ENCODE results near the gene GIMAP5.

The GIMAP5 gene

DNA sequence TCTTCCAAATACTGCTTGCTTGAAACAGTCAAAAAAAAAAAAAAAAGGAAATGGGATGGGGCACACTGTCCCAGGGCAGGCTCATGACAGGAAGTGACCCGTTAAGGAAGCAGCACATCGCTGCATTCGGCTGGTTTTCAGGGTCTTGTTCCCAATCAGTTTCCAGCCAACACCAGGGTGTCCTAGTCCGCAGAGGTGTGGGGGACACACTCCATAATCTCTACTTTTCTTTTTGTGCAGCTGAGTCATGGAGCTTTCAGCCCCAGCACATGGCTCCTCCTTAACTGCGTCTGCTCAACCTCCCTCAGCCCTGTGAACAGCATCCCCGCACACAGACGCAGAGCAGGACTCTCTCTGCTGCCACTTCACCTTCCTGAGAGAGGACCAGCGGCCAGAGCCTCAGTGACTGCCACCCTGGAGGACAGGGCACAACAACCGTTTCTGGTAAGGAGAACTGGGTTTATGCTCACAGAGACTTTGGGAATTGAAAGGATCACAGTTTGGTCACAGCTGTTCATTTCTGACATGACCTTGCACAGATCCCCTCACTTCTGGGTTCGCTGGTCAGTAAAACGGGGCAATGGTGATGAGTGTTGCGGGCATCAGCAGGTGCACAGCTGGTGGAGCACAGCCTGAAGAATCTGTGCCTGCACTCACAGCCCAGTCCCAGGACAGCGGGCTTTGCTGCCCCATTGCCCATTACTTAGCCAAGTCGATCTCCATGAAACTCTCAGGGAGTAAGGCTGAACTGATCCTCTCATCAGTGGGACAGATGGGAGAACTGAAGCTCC lies at the start of gene GIMAP5:
Gene GIMAP5 (plus strand): TSS at position 154 of the 791 bp plus-strand sequence. CDS start 3,467 bp downstream, outside the sequence.
- no peak for DNase-seq (ENCODE audit: low spot score)

- DNase-seq (ENCODE audit: low spot score): no peak
Measured at GRCh38 chr7:150688630-150689029, 48.6 kb upstream of the GIMAP5 start.

- no peak for DNase-seq (ENCODE audit: low spot score)
Measured at GRCh38 chr7:150695654-150696053, 41.6 kb upstream of the GIMAP5 start.

GRCh38 chr7:150703209-150703608 lies 34.0 kb upstream of the GIMAP5 start:
- no peak for DNase-seq (ENCODE audit: low spot score)

DNA sequence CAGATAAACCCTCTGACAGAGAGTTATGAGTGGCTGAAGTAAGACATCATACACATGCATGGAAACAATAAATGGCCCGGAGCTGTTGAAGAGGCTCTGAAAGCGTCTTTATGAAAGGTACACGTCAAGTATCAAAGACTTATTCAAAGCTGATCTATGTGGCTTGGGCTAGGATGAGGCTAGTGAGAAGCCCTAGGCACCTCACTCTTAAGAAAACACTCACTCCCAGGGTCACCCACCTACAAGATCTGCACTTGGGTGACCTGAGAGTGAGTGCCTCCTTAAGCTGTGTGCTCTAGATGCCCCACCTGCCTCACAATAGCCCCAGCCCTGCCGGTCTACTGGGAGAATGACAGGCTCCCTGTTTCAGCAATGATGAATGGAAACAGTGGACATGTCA lies 21.9 kb upstream of the GIMAP5 start:
- no peak for DNase-seq (ENCODE audit: low spot score)

- no peak for DNase-seq (ENCODE audit: low spot score)
Measured at GRCh38 chr7:150715738-150716137, 21.5 kb upstream of the GIMAP5 start.

DNA sequence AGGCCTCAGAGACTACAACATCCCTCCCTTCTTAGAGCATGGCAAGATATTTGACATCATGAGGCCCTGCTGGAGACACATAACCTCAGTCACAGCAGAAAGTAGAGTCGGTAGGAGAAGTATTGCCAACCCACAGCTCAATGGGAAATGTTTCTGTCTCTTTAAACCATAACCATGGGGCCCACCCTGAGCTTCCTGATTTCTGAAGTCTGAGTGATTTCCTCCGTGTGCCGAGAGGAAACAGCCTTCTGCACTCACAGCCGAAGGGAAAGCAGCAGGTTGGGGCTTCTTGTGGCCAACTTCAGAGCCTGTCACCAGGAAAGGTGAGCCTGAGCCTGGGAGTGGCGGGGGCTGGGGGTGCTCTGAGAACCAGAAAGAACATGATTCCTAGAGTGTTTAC lies 20.9 kb upstream of the GIMAP5 start, which contains the start of gene GIMAP1:
Gene GIMAP1 (plus strand): TSS at position 246 of the 400 bp plus-strand sequence. CDS start 2,435 bp downstream, outside the sequence.
- DNase-seq (ENCODE audit: low spot score): no peak

- no peak for DNase-seq (ENCODE audit: low spot score)
Measured at GRCh38 chr7:150716939-150717338, 20.3 kb upstream of the GIMAP5 start.

- no peak for DNase-seq (ENCODE audit: low spot score)
Measured at GRCh38 chr7:150717814-150718420, 19.3 kb upstream of the GIMAP5 start.

DNA sequence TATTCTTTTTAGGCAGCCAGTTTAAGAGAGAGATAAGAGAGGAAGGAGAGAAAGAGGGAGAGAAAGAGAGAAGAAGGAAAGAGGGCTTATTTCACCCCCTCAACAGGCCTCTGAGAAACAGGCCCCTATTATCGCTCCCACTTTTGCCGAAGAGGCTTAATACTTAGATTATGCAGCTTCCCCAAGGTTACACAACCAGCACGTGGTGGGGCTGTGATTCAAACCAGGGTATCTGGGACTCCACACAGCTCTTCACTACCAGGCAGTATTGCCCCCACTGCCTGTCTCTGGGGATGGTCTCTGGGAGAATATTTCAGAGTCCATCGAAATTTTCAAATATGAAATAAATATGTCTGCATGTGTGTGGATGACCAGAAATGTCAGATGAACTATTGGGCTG lies 17.8 kb upstream of the GIMAP5 start:
- no peak for DNase-seq (ENCODE audit: low spot score)

- DNase-seq (ENCODE audit: low spot score): no peak
Measured at GRCh38 chr7:150719960-150720891, 17.0 kb upstream of the GIMAP5 start.

DNA sequence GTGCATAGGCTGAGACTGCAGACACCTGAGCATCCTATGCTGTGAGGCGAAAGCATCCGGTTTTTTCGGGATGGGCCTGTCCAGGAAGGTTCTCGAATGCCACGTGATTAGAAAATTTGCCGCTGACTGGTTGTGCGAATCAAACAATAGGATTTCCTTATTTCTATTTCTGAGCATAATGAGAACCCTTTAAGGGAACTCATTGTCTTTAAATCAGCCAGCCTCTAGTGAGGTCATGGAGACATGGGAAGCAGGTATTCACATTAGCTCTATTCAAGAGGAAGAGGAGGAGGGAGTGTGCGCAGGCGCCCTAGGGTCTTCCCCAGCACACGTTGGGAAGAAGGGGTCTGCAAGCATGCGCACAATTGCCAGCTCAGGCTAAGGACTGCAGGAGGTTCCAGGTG lies 15.2 kb upstream of the GIMAP5 start:
- DNase-seq (ENCODE audit: low spot score): no peak

DNA sequence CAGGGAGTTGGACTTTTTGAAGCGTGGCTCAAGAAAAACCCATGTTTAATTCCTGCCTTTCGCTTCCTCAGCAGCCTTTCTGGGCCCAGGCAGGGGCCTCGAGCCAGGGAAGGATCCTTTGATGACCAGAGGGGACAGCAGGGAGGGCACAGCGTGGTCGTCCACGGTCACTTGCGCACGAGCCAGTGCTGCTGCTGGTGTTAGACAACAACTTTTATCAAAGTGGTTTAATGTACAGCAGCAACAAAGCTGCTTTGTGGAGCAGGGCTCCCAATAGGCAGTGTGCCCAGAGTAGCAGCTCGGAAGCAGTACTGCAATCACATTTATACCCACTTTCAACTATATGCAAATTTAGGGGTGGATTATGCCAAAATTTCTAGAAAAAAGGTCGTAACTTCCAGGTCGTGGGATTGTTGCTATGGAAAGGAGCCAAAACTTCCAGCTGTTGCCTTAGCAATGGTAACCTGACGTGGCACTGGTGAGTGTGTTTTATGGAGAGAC lies 14.7 kb upstream of the GIMAP5 start:
- DNase-seq (ENCODE audit: low spot score): no peak

GRCh38 chr7:150723467-150723866 lies 13.8 kb upstream of the GIMAP5 start:
- no peak for DNase-seq (ENCODE audit: low spot score)

DNA sequence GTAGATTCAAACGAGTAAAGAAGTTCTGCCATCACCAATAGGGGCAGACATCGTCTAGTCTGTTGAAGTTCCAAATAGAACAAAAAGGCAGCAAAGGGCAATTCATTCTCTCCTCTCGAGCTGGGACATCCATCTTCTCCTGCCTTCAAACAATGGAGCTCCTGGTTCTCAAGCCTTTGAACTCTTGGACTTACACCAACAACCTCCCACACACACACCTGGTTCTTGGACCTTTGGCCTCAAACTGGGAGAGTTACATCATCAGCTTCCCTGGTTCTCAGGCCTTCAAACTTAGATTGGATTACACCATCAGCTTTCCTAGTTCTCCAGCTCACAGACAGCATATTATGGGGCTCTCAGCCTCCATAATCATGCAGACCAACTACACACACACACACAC lies 9.8 kb upstream of the GIMAP5 start:
- DNase-seq (ENCODE audit: low spot score): no peak

- DNase-seq (ENCODE audit: low spot score): no peak
Measured at GRCh38 chr7:150728011-150728410, 9.2 kb upstream of the GIMAP5 start.

GRCh38 chr7:150728609-150729008 lies 8.6 kb upstream of the GIMAP5 start:
- no peak for DNase-seq (ENCODE audit: low spot score)

DNA sequence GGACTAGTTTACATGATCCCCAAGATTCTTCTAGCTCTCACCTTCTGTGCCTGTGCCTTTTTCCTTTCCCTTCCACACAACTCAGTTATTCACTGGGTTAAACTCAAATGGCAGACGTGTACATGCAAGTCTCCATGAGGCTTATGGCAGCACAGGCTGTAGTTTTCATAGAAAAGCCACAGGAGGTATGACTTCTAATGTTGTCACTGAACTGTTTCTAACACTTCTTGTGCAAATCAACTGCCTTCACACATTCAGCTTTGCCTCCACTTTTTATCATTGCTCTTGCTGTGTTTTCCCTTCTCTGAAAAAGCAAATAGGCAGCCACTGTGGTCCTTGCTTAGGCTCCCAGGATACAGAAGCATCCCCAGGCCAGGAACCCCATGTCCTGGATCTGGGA lies 5.3 kb upstream of the GIMAP5 start:
- no peak for DNase-seq (ENCODE audit: low spot score)

DNA sequence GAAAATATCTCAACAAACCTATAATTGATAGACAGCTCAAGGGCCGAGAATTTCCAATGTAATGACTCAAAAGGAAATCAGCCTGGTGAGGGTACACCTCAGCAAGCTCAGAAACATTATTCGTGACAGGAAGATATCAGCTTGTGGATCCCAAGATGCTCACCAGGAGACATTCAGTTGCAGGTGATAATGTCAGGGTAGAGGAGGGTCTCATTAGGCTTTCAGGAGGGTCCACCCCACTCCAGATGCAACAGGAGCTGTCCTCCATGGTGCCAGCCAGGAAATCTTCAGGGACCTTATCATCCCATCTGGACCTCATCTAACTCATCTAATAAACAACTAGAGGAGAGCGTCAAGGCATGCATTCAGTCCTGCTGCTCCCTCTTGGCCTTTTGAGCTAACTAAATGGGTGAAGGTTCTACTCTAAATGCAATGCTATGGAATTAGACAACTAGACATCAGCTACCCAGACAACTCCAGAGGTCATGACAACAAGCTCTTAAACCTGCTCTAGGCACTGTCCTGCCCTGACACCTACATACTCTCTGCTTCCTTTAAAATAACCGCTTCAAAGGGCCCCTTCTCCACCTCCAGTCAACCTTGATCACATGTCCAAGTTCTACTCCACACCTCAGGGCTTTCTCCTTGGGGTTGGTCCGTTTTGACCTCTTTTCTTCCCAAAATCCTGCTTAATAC lies 4.3 kb upstream of the GIMAP5 start:
- no peak for DNase-seq (ENCODE audit: low spot score)

- no peak for DNase-seq (ENCODE audit: low spot score)
Measured at GRCh38 chr7:150733482-150734095, 3.6 kb upstream of the GIMAP5 start.

- DNase-seq (ENCODE audit: low spot score): no peak
Measured at GRCh38 chr7:150734254-150734653, 3.0 kb upstream of the GIMAP5 start.
